H9 (cell line): ENCODE data around the gene TMIGD3. TPM values are rescaled to one million over a fixed set of nuclear protein-coding genes. Genes with fewer than 3 reads are reported as not detected.

ENCODE experiments used
- DNase-seq: peaks from one replicate; pipeline ENCODE4 v3.0.0-alpha.2; 2017
- H2AFZ ChIP-seq: one replicate; pipeline ENCODE4 v1.6.1; 2013; ENCODE audit warnings: mild to moderate bottlenecking, low read length, control low read depth, moderate library complexity
- H2AK5ac ChIP-seq: 2 replicates; pipeline ENCODE4 v1.6.1; 2013; ENCODE audit warnings: low read length, control low read depth, mixed read lengths; ENCODE audit not compliant: insufficient read length
- H2BK120ac ChIP-seq: one replicate; pipeline ENCODE4 v1.6.1; 2013; ENCODE audit warnings: low read depth, mild to moderate bottlenecking, low read length, control low read depth, inconsistent platforms; ENCODE audit not compliant: poor library complexity, severe bottlenecking
- H2BK12ac ChIP-seq: 2 replicates; pipeline ENCODE4 v1.6.1; 2013; ENCODE audit warnings: low read length, control low read depth, mixed read lengths, low read depth; ENCODE audit not compliant: insufficient read length
- H2BK15ac ChIP-seq: 2 replicates; pipeline ENCODE4 v1.6.1; 2013; ENCODE audit warnings: low read depth, low read length, control low read depth
- H2BK20ac ChIP-seq: one replicate; pipeline ENCODE4 v1.6.1; 2013; ENCODE audit warnings: low read depth, mild to moderate bottlenecking, low read length, control low read depth, inconsistent platforms; ENCODE audit not compliant: poor library complexity, severe bottlenecking
- H2BK5ac ChIP-seq: 2 replicates; pipeline ENCODE4 v1.6.1; 2013; ENCODE audit warnings: low read length, control low read depth, mixed read lengths; ENCODE audit not compliant: insufficient read length
- H3K14ac ChIP-seq: 2 replicates; pipeline ENCODE4 v1.6.1; 2013; ENCODE audit warnings: low read length, control low read depth; ENCODE audit not compliant: insufficient read depth
- H3K18ac ChIP-seq: 2 replicates; pipeline ENCODE4 v1.6.1; 2013; ENCODE audit warnings: low read depth, mild to moderate bottlenecking, mixed read lengths, low read length, control low read depth; ENCODE audit not compliant: insufficient read length
- H3K23ac ChIP-seq: 2 replicates; pipeline ENCODE4 v1.6.1; 2013; ENCODE audit warnings: low read length, control low read depth, mixed read lengths, low read depth; ENCODE audit not compliant: insufficient read length
- H3K23me2 ChIP-seq: 2 replicates; pipeline ENCODE4 v1.6.1; 2013; ENCODE audit warnings: low read depth, mild to moderate bottlenecking, mixed read lengths, low read length, control low read depth; ENCODE audit not compliant: insufficient read length, poor library complexity, severe bottlenecking
- H3K27ac ChIP-seq: 2 replicates; pipeline ENCODE4 v1.5.1; 2013; ENCODE audit warnings: low read length, control low read depth, mixed read lengths, low read depth; ENCODE audit not compliant: insufficient read length
- H3K27me3 ChIP-seq: 2 replicates; pipeline ENCODE4 v1.6.1; 2013; ENCODE audit warnings: low read length, control low read depth, inconsistent platforms; ENCODE audit not compliant: insufficient read depth
- H3K4ac ChIP-seq: 2 replicates; pipeline ENCODE4 v1.6.1; 2013; ENCODE audit warnings: low read depth, mild to moderate bottlenecking, control low read depth, inconsistent platforms, low read length, moderate library complexity
- H3K4me1 ChIP-seq: 2 replicates; pipeline ENCODE4 v1.6.1; 2013; ENCODE audit warnings: low read length, control low read depth, inconsistent platforms; ENCODE audit not compliant: insufficient read depth
- H3K4me2 ChIP-seq: 2 replicates; pipeline ENCODE4 v1.6.1; 2013; ENCODE audit warnings: low read length, control low read depth, mixed read lengths; ENCODE audit not compliant: insufficient read length, insufficient read depth
- H3K56ac ChIP-seq: 2 replicates; pipeline ENCODE4 v1.6.1; 2013; ENCODE audit warnings: low read depth, mild to moderate bottlenecking, mixed read lengths, low read length, control low read depth; ENCODE audit not compliant: insufficient read length
- H3K79me1 ChIP-seq: 2 replicates; pipeline ENCODE4 v1.6.1; 2013; ENCODE audit warnings: low read depth, mild to moderate bottlenecking, moderate library complexity, low read length, control low read depth, inconsistent platforms; ENCODE audit not compliant: insufficient read depth, poor library complexity, severe bottlenecking
- H3K79me2 ChIP-seq: 2 replicates; pipeline ENCODE4 v1.6.1; 2013; ENCODE audit warnings: low read length, control low read depth, inconsistent platforms; ENCODE audit not compliant: insufficient read depth
- H3K9ac ChIP-seq: 2 replicates; pipeline ENCODE4 v1.6.1; 2013; ENCODE audit warnings: low read length, control low read depth, mixed read lengths; ENCODE audit not compliant: insufficient read length; ENCODE audit errors: extremely low read depth
- H3K9me3 ChIP-seq: one replicate; pipeline ENCODE4 v1.6.1; 2013; ENCODE audit warnings: low read depth, low read length, inconsistent platforms; ENCODE audit not compliant: control insufficient read depth
- H3T11ph ChIP-seq: one replicate; pipeline ENCODE4 v1.6.1; 2013; ENCODE audit warnings: mild to moderate bottlenecking, low read length, control low read depth, inconsistent platforms
- H4K20me1 ChIP-seq: one replicate; pipeline ENCODE4 v1.6.1; 2013; ENCODE audit not compliant: control insufficient read depth, insufficient read length, insufficient read depth
- H4K5ac ChIP-seq: 2 replicates; pipeline ENCODE4 v1.6.1; 2013; ENCODE audit warnings: low read depth, mild to moderate bottlenecking, mixed read lengths, low read length, control low read depth; ENCODE audit not compliant: insufficient read length
- H4K8ac ChIP-seq: replicated peaks from 2 replicates; pipeline ENCODE4 v1.6.1; 2013; ENCODE audit warnings: low read length, control low read depth, mixed read lengths, low read depth; ENCODE audit not compliant: insufficient read length
- H4K91ac ChIP-seq: 2 replicates; pipeline ENCODE4 v1.6.1; 2013; ENCODE audit warnings: low read depth, mild to moderate bottlenecking, moderate library complexity, mixed read lengths, low read length, control low read depth; ENCODE audit not compliant: insufficient read length
- H3K27ac Mint-ChIP-seq, 3 experiments: 2 replicates in 2 of 3; 3 replicates in 1 of 3; pipeline ENCODE4 v1.8.0; 2020 to 2021; ENCODE audit warnings: mixed read lengths in 3 of 3, mild to moderate bottlenecking in 1 of 3, moderate library complexity in 1 of 3
- H3K27me3 Mint-ChIP-seq: 2 replicates; pipeline ENCODE4 v1.8.0; 2021; ENCODE audit warnings: low read depth, mild to moderate bottlenecking, moderate library complexity, mixed read lengths
- H3K36me3 Mint-ChIP-seq, 3 experiments: 2 replicates in 2 of 3; 3 replicates in 1 of 3; pipeline ENCODE4 v1.8.0; 2020 to 2021; ENCODE audit warnings: low read depth in 3 of 3, mixed read lengths in 3 of 3; ENCODE audit not compliant: insufficient read depth in 1 of 3
- H3K4me1 Mint-ChIP-seq, 2 experiments: 2 replicates each; pipeline ENCODE4 v1.8.0; 2020; ENCODE audit warnings: mixed read lengths in 2 of 2
- H3K4me3 Mint-ChIP-seq, 2 experiments: 2 replicates in 1 of 2; 3 replicates in 1 of 2; pipeline ENCODE4 v1.8.0; 2020 to 2021; ENCODE audit warnings: mild to moderate bottlenecking in 2 of 2, mixed read lengths in 2 of 2, moderate library complexity in 1 of 2
- H3K9me3 Mint-ChIP-seq, 2 experiments: 2 replicates in 1 of 2; 3 replicates in 1 of 2; pipeline ENCODE4 v1.8.0; 2020; ENCODE audit warnings: mild to moderate bottlenecking in 2 of 2, mixed read lengths in 2 of 2, moderate library complexity in 1 of 2
- CTCF ChIP-seq: fragments of 200-600 bp; sonication (generic); conservative IDR thresholded peaks from 3 replicates; pipeline ENCODE4 v1.8.0; 2021; ENCODE audit warnings: antibody characterized with exemption, mild to moderate bottlenecking
- WGBS: extraction: QIAGEN DNeasy Blood & Tissue Kit; methylation state at CpG from one replicate; pipeline ENCODE4 v1.1.7; 2013; ENCODE audit warnings: missing lambda C conversion rate, low lambda C conversion rate, mixed read lengths; ENCODE audit not compliant: insufficient read length; ENCODE audit errors: extremely low coverage; 5-methylcytosine and 5-hydroxymethylcytosine counted together
- total RNA-seq: library from RNA; stranded (reverse); gene quantifications from 2 replicates; pipeline ENCODE4 v1.2.1, GENCODE V29; 2021

The TMIGD3 gene
- total RNA-seq, 1 experiment from 2014 or later = not detected

GRCh38 chr1:111471012-111471411 lies 32.4 kb downstream of the TMIGD3 start:
- H3K4me3 Mint-ChIP-seq = no peak overlapping the region
- no peaks in the 10 kb centered on the region for H3K9me3 Mint-ChIP-seq
- H3K27ac Mint-ChIP-seq = no peak overlapping the region
- Histone ChIP-seq H3K14ac (no peak overlapping the region), H2BK120ac (no peak overlapping the region), H2AK5ac (no peak overlapping the region), H3K9me3 (no peaks in the 10 kb centered on the region), H4K5ac (no peak overlapping the region), H2BK20ac (no peak overlapping the region), H3K9ac (no peak overlapping the region), H3K79me1 (no peaks in the 10 kb centered on the region), H3K18ac (no peak overlapping the region), H3K27ac (no peak overlapping the region), H2AFZ (no peak overlapping the region), H3K56ac (no peak overlapping the region), H2BK15ac (no peak overlapping the region), H4K91ac (no peak overlapping the region), H2BK12ac (no peak overlapping the region), H3K4ac (no peak overlapping the region), H3K79me2 (no peaks in the 10 kb centered on the region), H3K4me2 (no peak overlapping the region), H4K20me1 (no peaks in the 10 kb centered on the region), H3K4me1 (no peaks in the 10 kb centered on the region), H3K23me2 (no peaks in the 10 kb centered on the region), H3K23ac (no peak overlapping the region), H3K27me3 (no peaks in the 10 kb centered on the region), H2BK5ac (no peak overlapping the region), H3T11ph (no peak overlapping the region), H4K8ac (no peak overlapping the region)
- WGBS = no CpG with 5 or more reads among the region's 3 CpGs
- no peaks in the 10 kb centered on the region; a peak in 1 of 7 replicates for H3K36me3 Mint-ChIP-seq
- H3K4me1 Mint-ChIP-seq = no peaks in the 10 kb centered on the region
- no peak for TF ChIP-seq CTCF
- DNase-seq = no peak
- no peaks in the 10 kb centered on the region for H3K27me3 Mint-ChIP-seq
